ENCODE results near the gene PDLIM5.
"Not testable (repeated sequence)": the region's sequence is repeated elsewhere in the genome, so short reads cannot be mapped to it uniquely, and the experiment has no call there.

Gene PDLIM5

GRCh38 chr4:94504545-94504944 is 52.8 kb downstream of the PDLIM5 start:
- no peak for DNase-seq

GRCh38 chr4:94506822-94507221 is 55.1 kb downstream of the PDLIM5 start:
- DNase-seq, result no peak

- DNase-seq, result no peak
Observed at GRCh38 chr4:94507281-94507680, 55.5 kb downstream of the PDLIM5 start.

- no peak for DNase-seq
Observed at GRCh38 chr4:94507708-94508107, 56.0 kb downstream of the PDLIM5 start.

GRCh38 chr4:94508296-94508695 is 56.6 kb downstream of the PDLIM5 start:
- DNase-seq, result no peak

GRCh38 chr4:94508806-94509205 is 57.1 kb downstream of the PDLIM5 start:
- DNase-seq, result no peak

- DNase-seq, result no peak
Observed at GRCh38 chr4:94511591-94511990, 59.8 kb downstream of the PDLIM5 start.

GRCh38 chr4:94513532-94513931 is 61.8 kb downstream of the PDLIM5 start:
- not testable (repeated sequence) for DNase-seq

GRCh38 chr4:94515365-94515764 is 63.6 kb downstream of the PDLIM5 start:
- DNase-seq, result no peak

GRCh38 chr4:94516067-94516466 is 64.3 kb downstream of the PDLIM5 start:
- no peak for DNase-seq

- no peak for DNase-seq
Observed at GRCh38 chr4:94516999-94517398, 65.3 kb downstream of the PDLIM5 start.

GRCh38 chr4:94517492-94517891 is 65.8 kb downstream of the PDLIM5 start:
- DNase-seq, result no peak

- no peak for DNase-seq
Observed at GRCh38 chr4:94519019-94519418, 67.3 kb downstream of the PDLIM5 start.

GRCh38 chr4:94519925-94520789 is 68.4 kb downstream of the PDLIM5 start:
- DNase-seq, result no peak

- no peak for DNase-seq
Observed at GRCh38 chr4:94523033-94523580, 71.4 kb downstream of the PDLIM5 start.

- no peak for DNase-seq
Observed at GRCh38 chr4:94523617-94524016, 71.9 kb downstream of the PDLIM5 start.

GRCh38 chr4:94525993-94526728 is 74.4 kb downstream of the PDLIM5 start:
- DNase-seq, result no peak

- no peak for DNase-seq
Observed at GRCh38 chr4:94527556-94528233, 76.0 kb downstream of the PDLIM5 start.

GRCh38 chr4:94528792-94529451 is 77.2 kb downstream of the PDLIM5 start:
- DNase-seq, result no peak

- DNase-seq, result no peak
Observed at GRCh38 chr4:94530073-94530472, 78.3 kb downstream of the PDLIM5 start.

- DNase-seq, result no peak
Observed at GRCh38 chr4:94531991-94532789, 80.4 kb downstream of the PDLIM5 start.
